Measurements from ENCODE around the gene L1CAM. TPM values are rescaled to one million over a fixed set of nuclear protein-coding genes. Genes with fewer than 3 reads are reported as not detected.

Gene L1CAM
- total and polyA plus RNA-seq, 2 of the 8 experiments (the other 6 are each of a cell fraction or from before 2014, with no cell fraction given): 11.0 to 43.0 TPM

DNA sequence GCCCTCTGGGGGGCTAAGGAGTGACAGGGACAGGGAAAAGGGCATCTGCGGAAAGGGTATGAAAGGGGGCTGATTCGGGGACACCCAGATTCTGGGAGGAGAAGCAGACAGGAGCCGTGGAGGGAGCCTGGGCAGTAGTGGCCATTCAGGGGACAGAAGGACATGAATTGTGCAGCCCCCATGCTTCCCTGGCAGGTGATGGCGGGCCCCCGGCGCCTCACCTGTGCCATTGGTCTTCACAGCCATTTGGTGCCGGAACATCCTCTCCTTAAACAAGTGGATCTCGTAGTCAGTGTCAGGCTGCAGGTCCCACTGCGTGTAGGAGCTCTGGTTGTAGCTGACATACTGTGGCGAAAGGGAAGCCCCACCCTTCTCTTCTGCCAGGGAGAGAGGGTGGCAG lies 21.9 kb downstream of the L1CAM start:
- no peak overlapping the region for H2BK5ac ChIP-seq (ENCODE audit: low read depth, low read length)
- no peak overlapping the region for H2AK5ac ChIP-seq (ENCODE audit: low read depth, low read length)
- H3K9ac ChIP-seq (replicated peaks in 1 of 4; ENCODE audit: extremely low read depth in 1 of 4, low read depth in 3 of 4, low read length in 3 of 4): no peak overlapping the region
- no peak overlapping the region for H3K4ac ChIP-seq (replicated peaks; ENCODE audit: insufficient read length, low read depth, low read length)
- POLR2A ChIA-PET (ENCODE audit: partially characterized antibody): interaction anchor here (1.2 to 1.4 kb wide), 3 partner anchors 14 to 23 kb away, joined by 3 read pairs; no protein-coding TSS in a partner anchor
- FAIRE-seq (no peak), DNase-seq (ENCODE audit: low read depth in 1 of 2, low spot score in 2 of 2) (no peak)
- H2BK12ac ChIP-seq (ENCODE audit: low read depth, low read length): no peak overlapping the region
- peaks cover 0 to 12% (median under 1%) of the 10 kb centered on the region in 4 experiments; a peak in 1 of 8 replicates for H3K36me3 ChIP-seq (ENCODE audit: control insufficient read depth in 2 of 4, insufficient read depth in 4 of 4, low read length in 3 of 4)
- no peak overlapping the region for H3K23ac ChIP-seq (ENCODE audit: insufficient read length)
- H3K18ac ChIP-seq (ENCODE audit: extremely low read depth, low read length): no peak overlapping the region; the same call in 1 of the 2 replicates
- H3K9me3 ChIP-seq (ENCODE audit: insufficient read depth in 2 of 2, low read depth in 1 of 2, low read length in 1 of 2): no peaks in the 10 kb centered on the region
- H2BK15ac ChIP-seq (ENCODE audit: low read length): no peak overlapping the region
- no peak overlapping the region for H3K14ac ChIP-seq (ENCODE audit: insufficient read length)
- H3K4me1 ChIP-seq (replicated peaks in 1 of 4; ENCODE audit: control insufficient read depth in 3 of 4, insufficient read depth in 4 of 4, low read length in 3 of 4): peaks cover 0 to 16% (median 0%) of the 10 kb centered on the region in 4 experiments; a peak in 3 of 7 replicates
- H3K79me1 ChIP-seq (ENCODE audit: low read depth, low read length): no peaks in the 10 kb centered on the region
- no peak overlapping the region for H4K8ac ChIP-seq (ENCODE audit: extremely low read depth, insufficient read depth, low read length)
- no peak overlapping the region for H2BK120ac ChIP-seq (replicated peaks; ENCODE audit: low read depth, low read length)
- H3K4me3 ChIP-seq (ENCODE audit: extremely low read depth in 1 of 4, insufficient read depth in 2 of 4, low read depth in 3 of 4, low read length in 4 of 4): no peak overlapping the region
- no peak overlapping the region for H3K4me2 ChIP-seq (ENCODE audit: insufficient read depth in 1 of 2, low read depth in 2 of 2, low read length in 2 of 2)
- H4K20me1 ChIP-seq (replicated peaks in 1 of 2; ENCODE audit: control insufficient read depth in 1 of 2, insufficient read depth in 2 of 2, low read length in 2 of 2): no peaks in the 10 kb centered on the region
- H2BK20ac ChIP-seq (ENCODE audit: low read length): no peak overlapping the region
- H3K23me2 ChIP-seq (ENCODE audit: low read depth, low read length): no peaks in the 10 kb centered on the region
- H2AFZ ChIP-seq (ENCODE audit: low read length): no peak overlapping the region
- CTCF ChIA-PET (ENCODE audit: partially characterized antibody): interaction anchor here (1.1 to 1.7 kb wide), 3 partner anchors 8 to 104 kb away, joined by 3 to 4 read pairs (median 3); no protein-coding TSS in a partner anchor
- H4K91ac ChIP-seq (replicated peaks; ENCODE audit: insufficient read length, low read length): no peak overlapping the region
- H3K27ac ChIP-seq (ENCODE audit: low read depth, low read length): no peak overlapping the region
- H3K27me3 ChIP-seq (replicated peaks in 1 of 4; ENCODE audit: control insufficient read depth in 3 of 4, extremely low read depth in 1 of 4, insufficient read depth in 3 of 4, low read length in 3 of 4): no peaks in the 10 kb centered on the region
- H3K56ac ChIP-seq (replicated peaks; ENCODE audit: insufficient read length, low read depth, low read length): no peak overlapping the region
- H4K5ac ChIP-seq (ENCODE audit: insufficient read length, low read depth, low read length): no peak overlapping the region
- H3K79me2 ChIP-seq (ENCODE audit: control insufficient read depth in 1 of 2, insufficient read depth in 2 of 2, low read length in 2 of 2): no peaks in the 10 kb centered on the region
- 96% methylated on average over 6 of the region's 10 CpGs; no CpG with 5 or more reads in 1 of the 2 experiments for WGBS, 2 experiments (ENCODE audit: extremely low coverage in 1 of 2, insufficient coverage in 1 of 2, insufficient read length in 1 of 2, insufficient replicate concordance in 2 of 2, low coverage in 1 of 2, low lambda C conversion rate in 2 of 2, missing lambda C conversion rate in 1 of 2)
- TF ChIP-seq TAF7 (optimal IDR thresholded peaks at IDR 0.05; ENCODE audit: borderline replicate concordance, low read depth, low read length) (no peak), TBP (IDR thresholded peaks at IDR 0.05; ENCODE audit: low read depth, low read length) (no peak), EZH2 (IDR thresholded peaks at IDR 0.05; ENCODE audit: low read depth, low read length, severe bottlenecking) (no peak), YY1 (IDR thresholded peaks at IDR 0.05; ENCODE audit: low read depth, low read length) (no peak), EGR1 (IDR thresholded peaks at IDR 0.05; ENCODE audit: borderline replicate concordance, low read depth, low read length) (no peak), CTBP2 (IDR thresholded peaks at IDR 0.05; ENCODE audit: borderline replicate concordance, insufficient read depth, insufficient read length, low read length) (no peak), POLR2AphosphoS5 (IDR thresholded peaks at IDR 0.05; ENCODE audit: low read depth, low read length) (no peak), SAP30 (IDR thresholded peaks at IDR 0.05; ENCODE audit: insufficient read depth, insufficient replicate concordance, low read length) (no peak), BRCA1 (IDR thresholded peaks at IDR 0.05; ENCODE audit: low read depth, low read length) (no peak)
- TF ChIP-seq, protein P1, sequence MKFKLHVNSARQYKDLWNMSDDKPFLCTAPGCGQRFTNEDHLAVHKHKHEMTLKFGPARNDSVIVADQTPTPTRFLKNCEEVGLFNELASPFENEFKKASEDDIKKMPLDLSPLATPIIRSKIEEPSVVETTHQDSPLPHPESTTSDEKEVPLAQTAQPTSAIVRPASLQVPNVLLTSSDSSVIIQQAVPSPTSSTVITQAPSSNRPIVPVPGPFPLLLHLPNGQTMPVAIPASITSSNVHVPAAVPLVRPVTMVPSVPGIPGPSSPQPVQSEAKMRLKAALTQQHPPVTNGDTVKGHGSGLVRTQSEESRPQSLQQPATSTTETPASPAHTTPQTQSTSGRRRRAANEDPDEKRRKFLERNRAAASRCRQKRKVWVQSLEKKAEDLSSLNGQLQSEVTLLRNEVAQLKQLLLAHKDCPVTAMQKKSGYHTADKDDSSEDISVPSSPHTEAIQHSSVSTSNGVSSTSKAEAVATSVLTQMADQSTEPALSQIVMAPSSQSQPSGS (IDR thresholded peaks at IDR 0.05; ENCODE audit: low read length): no peak
- TF ChIP-seq, protein P2, sequence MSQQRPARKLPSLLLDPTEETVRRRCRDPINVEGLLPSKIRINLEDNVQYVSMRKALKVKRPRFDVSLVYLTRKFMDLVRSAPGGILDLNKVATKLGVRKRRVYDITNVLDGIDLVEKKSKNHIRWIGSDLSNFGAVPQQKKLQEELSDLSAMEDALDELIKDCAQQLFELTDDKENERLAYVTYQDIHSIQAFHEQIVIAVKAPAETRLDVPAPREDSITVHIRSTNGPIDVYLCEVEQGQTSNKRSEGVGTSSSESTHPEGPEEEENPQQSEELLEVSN (IDR thresholded peaks at IDR 0.05): no peak
